Caco-2 (cell line): ENCODE results near the gene CACNA1D. TPM values are rescaled to one million over a fixed set of nuclear protein-coding genes. Genes with fewer than 3 reads are reported as not detected.
A peak's percentile ranks its signal among the peaks of the same experiment; 100 is the strongest.

Source experiments
- BruUV-seq: library from RNA; stranded (reverse); fragments of 400-500 nt; replicated peaks from 2 replicates; lab custom pipeline; 2021; lab: Mats Ljungman, UMichigan
- CTCF ChIA-PET: fragments of 300-600 bp; sonication (Branson Sonifier 250); formaldehyde crosslinking; loops from one replicate; lab custom pipeline; 2022; ENCODE audit warnings: antibody characterized with exemption; lab: Charles Lee
- POLR2A ChIA-PET: fragments of 300-600 bp; sonication (Branson Sonifier 250); formaldehyde crosslinking; loops from one replicate; lab custom pipeline; 2022; ENCODE audit warnings: antibody characterized with exemption; lab: Charles Lee
- DNase-seq, 2 experiments: peaks; one replicate each; pipeline versions ENCODE4 v3.0.0 to v3.0.0-alpha.2; 2020 to 2022
- H3K27me3 ChIP-seq: replicated peaks from 2 replicates; pipeline ENCODE4 v1.6.0; 2011; ENCODE audit warnings: low read length; ENCODE audit not compliant: control insufficient read depth, insufficient read depth
- H3K36me3 ChIP-seq: 2 replicates; pipeline ENCODE4 v1.5.1; 2011; ENCODE audit warnings: low read length; ENCODE audit not compliant: control insufficient read depth, insufficient read depth
- H3K4me1 ChIP-seq: fragments of 250-450 bp; sonication (Bioruptor Pico); 2 replicates; pipeline ENCODE4 v1.5.1; 2020; ENCODE audit warnings: mild to moderate bottlenecking
- H3K4me3 ChIP-seq: 2 replicates; pipeline ENCODE4 v1.5.1; 2011; ENCODE audit warnings: low read depth, mild to moderate bottlenecking, control low read depth, low read length
- H3K9me3 ChIP-seq: fragments of 250-450 bp; sonication (Bioruptor Pico); 2 replicates; pipeline ENCODE4 v1.5.1; 2020; ENCODE audit warnings: mild to moderate bottlenecking, moderate library complexity
- H3K27ac Mint-ChIP-seq: one replicate; pipeline ENCODE4 v1.8.0; 2022; ENCODE audit warnings: mixed read lengths; ENCODE audit not compliant: unreplicated experiment
- H3K27me3 Mint-ChIP-seq: one replicate; pipeline ENCODE4 v1.8.0; 2022; ENCODE audit warnings: mixed read lengths; ENCODE audit not compliant: insufficient read depth, unreplicated experiment
- H3K36me3 Mint-ChIP-seq: one replicate; pipeline ENCODE4 v1.8.0; 2022; ENCODE audit warnings: mild to moderate bottlenecking, mixed read lengths; ENCODE audit not compliant: insufficient read depth, unreplicated experiment
- H3K4me1 Mint-ChIP-seq: one replicate; pipeline ENCODE4 v1.8.0; 2022; ENCODE audit warnings: low read depth, mixed read lengths; ENCODE audit not compliant: unreplicated experiment
- H3K4me3 Mint-ChIP-seq: one replicate; pipeline ENCODE4 v1.8.0; 2022; ENCODE audit warnings: mild to moderate bottlenecking, moderate library complexity, mixed read lengths; ENCODE audit not compliant: unreplicated experiment
- H3K9me3 Mint-ChIP-seq: one replicate; pipeline ENCODE4 v1.8.0; 2022; ENCODE audit warnings: mixed read lengths; ENCODE audit not compliant: unreplicated experiment
- CTCF ChIP-seq, 2 experiments: fragments of 200-600 bp in 1 of 2; IDR thresholded peaks; 1 replicate in 1 of 2; 2 replicates in 1 of 2; pipeline versions ENCODE4 v1.5.1 to v1.8.0; 2011 to 2022; ENCODE audit warnings: antibody characterized with exemption in 1 of 2, control low read depth in 1 of 2, inconsistent platforms in 1 of 2, low read depth in 1 of 2, low read length in 1 of 2, mild to moderate bottlenecking in 1 of 2, moderate library complexity in 1 of 2; ENCODE audit not compliant: insufficient read depth in 1 of 2, severe bottlenecking in 1 of 2, unreplicated experiment in 1 of 2
- intact Hi-C: fragments of 100-400 bp; cut with micrococcal nuclease; formaldehyde crosslinking; loops from one replicate; pipeline ENCODE4 v1.10.0; 2022; ENCODE audit not compliant: unreplicated experiment
- total RNA-seq: library from RNA; stranded (reverse); gene quantifications from 2 replicates; pipeline ENCODE4 v1.2.3, GENCODE V29; 2022

Gene CACNA1D
- total RNA-seq, 1 experiment from 2014 or later = 13.3 TPM

GRCh38 chr3:53695324-53695690 lies 200.9 kb downstream of the CACNA1D start:
- no peak for TF ChIP-seq CTCF (IDR thresholded peaks at IDR 0.05; ENCODE audit: insufficient read depth in 1 of 2, low read depth in 1 of 2, low read length in 1 of 2, severe bottlenecking in 1 of 2, unreplicated experiment in 1 of 2)
- no TSS peak for BruUV-seq
- Mint-ChIP-seq H3K9me3 (no peaks in the 10 kb centered on the region), H3K4me3 (no peak overlapping the region), H3K27me3 (no peaks in the 10 kb centered on the region), H3K36me3 (no peaks in the 10 kb centered on the region), H3K27ac (no peak overlapping the region), H3K4me1 (peaks cover 6% of the 10 kb centered on the region)
- ChIA-PET CTCF (interaction anchor here (2.2 kb wide), 1 partner anchor 13 kb away, joined by 11 read pairs; no protein-coding TSS in a partner anchor), POLR2A (no interaction called here)
- H3K36me3 ChIP-seq = no peaks in the 10 kb centered on the region
- DNase-seq = no peak
- intact Hi-C loops = no loop called here
- no peaks in the 10 kb centered on the region for H3K9me3 ChIP-seq
- H3K4me3 ChIP-seq = no peak overlapping the region
- H3K4me1 ChIP-seq = no peaks in the 10 kb centered on the region
- H3K27me3 ChIP-seq = no peaks in the 10 kb centered on the region

GRCh38 chr3:53696401-53697172 lies 202.2 kb downstream of the CACNA1D start:
- DNase-seq = peak in 1 of 2 experiments; percentile 16
- CTCF ChIA-PET = interaction anchor here (0.5 to 2.2 kb wide), 4 partner anchors 9 to 112 kb away, joined by 3 to 11 read pairs (median 4); no protein-coding TSS in a partner anchor
- H3K27ac Mint-ChIP-seq = no peak overlapping the region

GRCh38 chr3:53700441-53700840 lies 206.0 kb downstream of the CACNA1D start:
- Mint-ChIP-seq H3K27me3 (no peaks in the 10 kb centered on the region), H3K36me3 (no peaks in the 10 kb centered on the region), H3K9me3 (no peaks in the 10 kb centered on the region), H3K27ac (no peak overlapping the region), H3K4me1 (no peaks in the 10 kb centered on the region), H3K4me3 (no peak overlapping the region)
- Histone ChIP-seq H3K4me3 (no peak overlapping the region), H3K27me3 (no peaks in the 10 kb centered on the region), H3K4me1 (no peaks in the 10 kb centered on the region), H3K36me3 (no peaks in the 10 kb centered on the region), H3K9me3 (no peaks in the 10 kb centered on the region)
- intact Hi-C loops = no loop called here
- DNase-seq = no peak
- ChIA-PET POLR2A (no interaction called here), CTCF (no interaction called here)
- BruUV-seq = no TSS peak
- TF ChIP-seq CTCF (IDR thresholded peaks at IDR 0.05; ENCODE audit: insufficient read depth in 1 of 2, low read depth in 1 of 2, low read length in 1 of 2, severe bottlenecking in 1 of 2, unreplicated experiment in 1 of 2) = no peak

More at GRCh38 chr3:53696401-53697172, 202.2 kb downstream of the CACNA1D start:
- Histone ChIP-seq H3K27me3 (no peaks in the 10 kb centered on the region), H3K36me3 (no peaks in the 10 kb centered on the region), H3K4me1 (no peaks in the 10 kb centered on the region), H3K9me3 (no peaks in the 10 kb centered on the region), H3K4me3 (no peak overlapping the region)
- Mint-ChIP-seq H3K4me3 (no peak overlapping the region), H3K9me3 (no peaks in the 10 kb centered on the region), H3K27me3 (no peaks in the 10 kb centered on the region), H3K36me3 (no peaks in the 10 kb centered on the region), H3K4me1 (peaks cover 6% of the 10 kb centered on the region)
- peak in 1 of 2 experiments; percentile 27 for TF ChIP-seq CTCF (IDR thresholded peaks at IDR 0.05; ENCODE audit: insufficient read depth in 1 of 2, low read depth in 1 of 2, low read length in 1 of 2, severe bottlenecking in 1 of 2, unreplicated experiment in 1 of 2)
- no TSS peak for BruUV-seq
- intact Hi-C loops = no loop called here
- POLR2A ChIA-PET = no interaction called here
